Transverse colon (tissue), 4 donors: ENCODE measurements around the gene MAPKBP1.

ENCODE experiments used
- EP300 ChIP-seq: sonication (generic); formaldehyde crosslinking; IDR thresholded peaks from one replicate; pipeline ENCODE4 v1.6.1; 2017; ENCODE audit warnings: antibody characterized with exemption, low read depth
- POLR2A ChIP-seq: fragments of 450-650 bp; IDR thresholded peaks from one replicate; pipeline ENCODE4 v1.6.1; 2016; ENCODE audit warnings: antibody characterized with exemption, mild to moderate bottlenecking, moderate library complexity
- POLR2AphosphoS5 ChIP-seq, 3 donors: sonication (generic); formaldehyde crosslinking; IDR thresholded peaks; one replicate each; pipeline ENCODE4 v1.6.1; 2016; ENCODE audit warnings: antibody characterized with exemption in 3 of 3
- TF ChIP-seq, protein P1 (sequence below), 5 experiments: fragments of 200-600 bp in 3 of 5; fragments of 450-650 bp in 2 of 5; sonication (generic) in 3 of 5; IDR thresholded peaks; 1 replicate in 2 of 5; 2 replicates in 3 of 5; pipeline ENCODE4 v1.5.1; 2016 to 2017; ENCODE audit warnings: antibody characterized with exemption in 5 of 5, inconsistent platforms in 3 of 5, mild to moderate bottlenecking in 2 of 5, moderate library complexity in 1 of 5

DNA sequence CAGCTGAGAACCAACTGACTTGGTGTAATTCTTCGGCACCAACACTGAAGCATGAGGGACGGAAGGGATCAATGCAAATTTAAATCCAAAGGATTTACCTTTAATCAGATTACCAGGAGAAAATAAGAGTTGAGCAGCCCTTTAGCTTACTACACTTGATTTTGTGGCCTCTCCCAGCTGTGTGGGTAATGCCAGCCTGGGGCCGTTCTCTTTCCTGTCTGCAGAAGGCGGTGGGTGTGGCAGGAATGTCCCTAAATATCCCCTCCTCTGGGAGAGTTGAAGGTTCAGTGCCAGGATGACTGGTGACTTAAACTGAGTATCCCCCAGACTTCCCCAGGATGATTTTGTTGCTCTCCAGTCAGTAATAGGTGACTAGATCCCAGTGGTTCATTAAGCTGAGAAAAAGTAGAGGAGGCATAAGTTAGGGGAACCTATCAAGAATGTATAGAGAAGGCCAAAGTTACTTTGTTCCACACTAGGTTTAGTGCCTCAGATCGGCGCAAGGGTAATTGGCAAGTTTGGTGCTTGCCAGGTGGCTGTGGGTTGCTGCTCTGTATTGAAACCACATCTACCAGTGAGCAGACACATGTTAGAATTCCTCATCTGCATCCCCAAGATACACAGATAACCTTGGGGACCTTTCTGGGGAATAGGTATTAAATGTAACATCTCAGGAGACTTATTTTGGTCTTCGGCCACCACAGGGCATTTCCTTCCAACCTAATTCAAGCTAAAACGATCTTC lies 23.1 kb downstream of the MAPKBP1 start:
- no peak for TF ChIP-seq POLR2A
- TF ChIP-seq, protein P1, sequence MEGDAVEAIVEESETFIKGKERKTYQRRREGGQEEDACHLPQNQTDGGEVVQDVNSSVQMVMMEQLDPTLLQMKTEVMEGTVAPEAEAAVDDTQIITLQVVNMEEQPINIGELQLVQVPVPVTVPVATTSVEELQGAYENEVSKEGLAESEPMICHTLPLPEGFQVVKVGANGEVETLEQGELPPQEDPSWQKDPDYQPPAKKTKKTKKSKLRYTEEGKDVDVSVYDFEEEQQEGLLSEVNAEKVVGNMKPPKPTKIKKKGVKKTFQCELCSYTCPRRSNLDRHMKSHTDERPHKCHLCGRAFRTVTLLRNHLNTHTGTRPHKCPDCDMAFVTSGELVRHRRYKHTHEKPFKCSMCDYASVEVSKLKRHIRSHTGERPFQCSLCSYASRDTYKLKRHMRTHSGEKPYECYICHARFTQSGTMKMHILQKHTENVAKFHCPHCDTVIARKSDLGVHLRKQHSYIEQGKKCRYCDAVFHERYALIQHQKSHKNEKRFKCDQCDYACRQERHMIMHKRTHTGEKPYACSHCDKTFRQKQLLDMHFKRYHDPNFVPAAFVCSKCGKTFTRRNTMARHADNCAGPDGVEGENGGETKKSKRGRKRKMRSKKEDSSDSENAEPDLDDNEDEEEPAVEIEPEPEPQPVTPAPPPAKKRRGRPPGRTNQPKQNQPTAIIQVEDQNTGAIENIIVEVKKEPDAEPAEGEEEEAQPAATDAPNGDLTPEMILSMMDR (IDR thresholded peaks at IDR 0.05): no peak
- TF ChIP-seq POLR2AphosphoS5 (IDR thresholded peaks at IDR 0.05): no peak
- TF ChIP-seq EP300: no peak
